GM13977 (cell line): ENCODE data around the gene ZNF69.
"Not testable (repeated sequence)": the region's sequence is repeated elsewhere in the genome, so short reads cannot be mapped to it uniquely, and the experiment has no call there.

Experiments used
- DNase-seq: peaks from one replicate; pipeline ENCODE4 v3.0.0; 2012; ENCODE audit warnings: low spot score
- in situ Hi-C: fragments of 300-500 bp; cut with MboI; formaldehyde crosslinking; loops from one replicate; pipeline ENCODE4 v1.12.0; 2022; ENCODE audit warnings: low sequenced_read_pairs, low pct_unique_long_range_greater_than_20kb, mixed read lengths, inconsistent platforms; ENCODE audit not compliant: unreplicated experiment
- TF ChIP-seq, protein P1 (sequence below): IDR thresholded peaks from 2 replicates; pipeline ENCODE4 v1.5.1; 2012; ENCODE audit warnings: mild to moderate bottlenecking, control low read depth; ENCODE audit not compliant: insufficient read depth; ENCODE audit errors: extremely low read depth, missing control alignments

The ZNF69 gene

DNA sequence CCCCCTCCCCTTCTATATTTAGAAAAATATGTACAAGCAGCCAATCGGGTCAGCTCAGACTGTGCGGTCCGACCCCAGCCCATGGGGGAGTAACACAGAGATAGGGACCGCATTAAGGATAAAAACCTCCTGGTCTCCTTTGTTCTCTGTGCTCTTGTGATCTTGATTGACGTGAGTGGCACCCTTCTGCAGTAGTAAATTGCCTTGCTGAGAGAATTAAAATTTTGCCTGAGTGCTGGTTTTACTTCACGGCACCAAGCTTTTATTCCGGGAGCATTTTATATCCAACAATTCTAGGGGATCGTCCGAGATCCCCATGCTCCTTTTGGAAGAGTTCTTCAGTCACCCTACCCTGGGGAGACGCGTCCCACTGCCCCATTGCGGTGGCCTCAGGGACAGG, 7.0 kb upstream of the ZNF69 start:
- DNase-seq, result no peak
- in situ Hi-C loops, result no loop called here
- TF ChIP-seq, protein P1, sequence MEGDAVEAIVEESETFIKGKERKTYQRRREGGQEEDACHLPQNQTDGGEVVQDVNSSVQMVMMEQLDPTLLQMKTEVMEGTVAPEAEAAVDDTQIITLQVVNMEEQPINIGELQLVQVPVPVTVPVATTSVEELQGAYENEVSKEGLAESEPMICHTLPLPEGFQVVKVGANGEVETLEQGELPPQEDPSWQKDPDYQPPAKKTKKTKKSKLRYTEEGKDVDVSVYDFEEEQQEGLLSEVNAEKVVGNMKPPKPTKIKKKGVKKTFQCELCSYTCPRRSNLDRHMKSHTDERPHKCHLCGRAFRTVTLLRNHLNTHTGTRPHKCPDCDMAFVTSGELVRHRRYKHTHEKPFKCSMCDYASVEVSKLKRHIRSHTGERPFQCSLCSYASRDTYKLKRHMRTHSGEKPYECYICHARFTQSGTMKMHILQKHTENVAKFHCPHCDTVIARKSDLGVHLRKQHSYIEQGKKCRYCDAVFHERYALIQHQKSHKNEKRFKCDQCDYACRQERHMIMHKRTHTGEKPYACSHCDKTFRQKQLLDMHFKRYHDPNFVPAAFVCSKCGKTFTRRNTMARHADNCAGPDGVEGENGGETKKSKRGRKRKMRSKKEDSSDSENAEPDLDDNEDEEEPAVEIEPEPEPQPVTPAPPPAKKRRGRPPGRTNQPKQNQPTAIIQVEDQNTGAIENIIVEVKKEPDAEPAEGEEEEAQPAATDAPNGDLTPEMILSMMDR, result no peak

DNA sequence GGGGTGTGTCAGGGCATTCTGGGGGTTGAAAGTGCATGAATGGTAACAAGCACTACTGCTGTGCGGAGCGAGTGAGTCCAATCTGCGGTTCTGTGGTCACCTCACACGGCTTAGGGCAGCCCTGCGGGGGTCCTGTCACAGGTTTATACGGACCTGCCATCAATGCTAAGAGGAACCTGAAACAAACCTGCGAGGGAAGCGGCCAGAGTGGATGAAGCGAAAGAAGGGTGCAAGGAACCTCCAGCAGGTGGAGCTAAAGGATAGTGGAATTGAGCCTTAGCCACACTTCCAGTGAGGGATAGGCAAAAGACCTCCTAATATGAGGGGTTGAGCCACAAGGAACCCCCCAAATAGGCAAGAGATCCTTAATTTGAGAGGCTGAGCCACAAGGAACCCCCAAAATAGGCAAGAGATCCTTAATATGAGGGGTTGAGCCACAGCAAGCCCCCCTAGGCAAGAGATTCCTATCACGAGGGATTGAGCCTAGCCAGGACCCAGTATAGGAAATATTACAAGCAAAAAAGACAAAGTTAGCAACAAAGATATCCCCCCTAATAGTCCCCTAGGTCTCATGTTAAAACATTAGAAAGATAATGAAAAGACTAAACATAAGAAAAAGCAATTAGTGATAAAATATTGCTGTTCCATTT, 6.3 kb upstream of the ZNF69 start:
- TF ChIP-seq, protein P1, result peak; percentile 57
- DNase-seq, result peak; percentile 61
- in situ Hi-C loops, result no loop called here

DNA sequence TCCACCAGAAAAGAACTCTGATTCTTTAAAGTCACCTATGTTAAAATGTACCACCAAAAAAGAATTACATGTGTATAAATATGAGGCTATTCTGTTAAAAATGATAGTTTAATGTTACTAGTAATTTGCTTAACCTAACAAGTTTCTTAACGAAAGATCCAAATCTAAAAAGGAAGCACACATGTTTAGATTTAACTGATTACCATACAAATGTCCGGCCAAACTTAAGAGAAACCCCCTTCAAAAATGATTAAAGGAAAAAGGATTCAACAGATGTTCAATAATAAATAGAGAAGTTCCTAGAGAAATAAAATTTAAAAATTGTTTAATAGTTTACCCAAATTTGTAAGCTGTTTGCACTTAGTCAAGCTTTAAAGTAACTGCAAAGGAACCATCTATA, 5.0 kb upstream of the ZNF69 start:
- in situ Hi-C loops, result no loop called here
- TF ChIP-seq, protein P1, result no peak
- no peak for DNase-seq

DNA sequence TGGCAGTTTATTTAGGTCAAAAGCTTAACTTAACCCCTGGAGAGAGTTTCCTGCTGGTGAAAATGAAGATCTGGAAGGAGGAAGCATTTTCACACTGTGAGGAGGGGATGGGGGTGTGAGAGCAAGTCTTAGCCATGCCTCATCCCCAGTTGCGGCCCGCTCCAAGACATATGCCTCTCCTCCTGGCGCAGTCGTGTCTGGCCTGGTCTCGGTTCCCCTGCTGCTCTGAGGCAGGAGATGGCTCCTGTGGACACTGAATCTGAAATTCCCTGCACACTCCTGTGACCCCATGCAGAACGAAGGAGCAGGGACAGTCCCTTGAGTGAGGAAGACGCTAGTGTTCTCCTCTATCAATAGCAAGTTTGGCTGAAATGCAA, 360 bp upstream of the ZNF69 start:
- in situ Hi-C loops, result no loop called here
- DNase-seq, result no peak
- TF ChIP-seq, protein P1, result no peak

- in situ Hi-C loops, DNase-seq: not testable (repeated sequence)
These were observed 2.3 kb downstream of the ZNF69 start for GRCh38 chr19:11889901-11890300.

DNA sequence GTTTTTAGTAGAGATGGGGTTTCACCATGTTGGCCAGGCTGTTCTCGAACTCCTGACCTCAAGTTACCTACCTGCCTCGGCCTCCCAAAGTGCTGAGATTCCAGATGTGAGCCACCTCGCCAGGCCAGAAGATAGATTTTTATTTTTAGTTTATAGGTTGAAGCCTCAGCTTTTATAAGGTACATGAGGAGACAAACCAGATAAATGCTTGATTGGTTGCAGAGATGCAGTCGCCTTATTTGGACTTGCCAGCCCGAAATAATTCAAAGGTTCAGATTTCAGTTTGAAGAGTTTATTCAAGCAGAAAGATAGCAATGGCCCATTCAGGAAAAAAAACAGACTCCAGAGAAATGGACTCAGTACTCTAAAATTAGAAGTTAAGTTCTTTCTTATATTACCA, 3.1 kb downstream of the ZNF69 start:
- in situ Hi-C loops, result no loop called here
- no peak for DNase-seq
- TF ChIP-seq, protein P1, result no peak

DNA sequence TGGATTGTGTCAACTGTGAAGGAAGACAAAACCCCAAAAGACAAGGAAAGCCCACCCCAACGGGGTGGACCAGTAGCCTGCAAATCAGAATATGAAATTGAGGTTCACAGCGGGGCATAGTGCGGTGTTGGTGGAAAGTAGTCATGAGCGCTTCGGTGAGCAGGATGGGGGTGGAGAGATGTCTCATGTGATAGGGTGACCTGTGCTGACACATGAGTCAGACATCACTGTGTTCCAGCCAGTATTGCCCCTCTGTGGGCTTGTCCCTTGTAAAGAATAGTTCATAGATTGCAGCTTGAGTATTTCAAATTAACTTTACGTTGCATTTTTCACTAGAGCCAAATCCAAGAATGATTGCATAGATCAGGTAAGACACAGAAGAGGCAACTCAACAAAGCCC, 7.3 kb downstream of the ZNF69 start:
- in situ Hi-C loops, result no loop called here
- TF ChIP-seq, protein P1, result no peak

More for the DNA sequence above, 7.3 kb downstream of the ZNF69 start:
- no peak for DNase-seq
